ENCODE data around the gene PPP4R2.

Gene PPP4R2

DNA sequence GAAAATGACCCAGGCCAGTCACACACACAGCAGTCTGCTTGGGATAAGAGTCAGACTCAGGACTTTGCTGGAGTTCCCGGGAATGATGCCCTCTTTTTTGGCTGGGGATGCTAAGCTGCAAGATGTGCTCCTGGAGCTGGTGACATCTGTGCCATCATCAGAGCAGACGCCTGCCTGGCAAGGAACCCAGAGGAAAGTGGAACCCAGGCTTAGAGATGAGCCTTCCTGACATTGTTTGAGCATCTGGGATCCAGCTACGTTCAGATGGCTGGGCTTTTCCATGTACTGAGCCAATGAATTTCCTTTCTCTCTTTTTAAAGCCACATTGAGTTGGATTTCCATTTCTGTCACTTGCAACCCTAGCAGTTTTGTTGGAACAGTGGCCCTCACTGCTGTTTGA is 118.1 kb downstream of the PPP4R2 start:
- no peak for DNase-seq
- ChIA-PET POLR2A (no interaction called here), CTCF (interaction anchor here (1.5 kb wide), 1 partner anchor 14 kb away, joined by 4 read pairs; no protein-coding TSS in a partner anchor)
- no peaks in the 10 kb centered on the region for H3K36me3 ChIP-seq (ENCODE audit: control insufficient read depth in 4 of 4, insufficient read depth in 4 of 4, low read length in 3 of 4)
- no peak overlapping the region for H3K27ac ChIP-seq (ENCODE audit: insufficient read depth in 1 of 2, low read depth in 1 of 2, low read length in 2 of 2, poor library complexity in 1 of 2, severe bottlenecking in 2 of 2)
- 93% methylated on average over 3 of the region's 3 CpGs for WGBS (ENCODE audit: insufficient coverage)
- no peak overlapping the region for H3K4me3 ChIP-seq (ENCODE audit: control insufficient read depth in 1 of 7, extremely low read depth in 1 of 7, insufficient read depth in 4 of 7, low read depth in 2 of 7, low read length in 6 of 7)
- H3K27me3 ChIP-seq (replicated peaks in 2 of 5; ENCODE audit: control insufficient read depth in 4 of 5, insufficient read depth in 5 of 5, low read length in 4 of 5): peaks cover 0 to 2% (median 0%) of the 10 kb centered on the region in 5 experiments
- no peaks in the 10 kb centered on the region for H3K9me3 ChIP-seq (ENCODE audit: control extremely low read depth in 1 of 5, control insufficient read depth in 4 of 5, insufficient read depth in 2 of 5, low read depth in 1 of 5, low read length in 4 of 5)
- no peaks in the 10 kb centered on the region for H3K4me1 ChIP-seq (ENCODE audit: control extremely low read depth in 1 of 4, control insufficient read depth in 4 of 4, insufficient read depth in 4 of 4, low read length in 3 of 4)

DNA sequence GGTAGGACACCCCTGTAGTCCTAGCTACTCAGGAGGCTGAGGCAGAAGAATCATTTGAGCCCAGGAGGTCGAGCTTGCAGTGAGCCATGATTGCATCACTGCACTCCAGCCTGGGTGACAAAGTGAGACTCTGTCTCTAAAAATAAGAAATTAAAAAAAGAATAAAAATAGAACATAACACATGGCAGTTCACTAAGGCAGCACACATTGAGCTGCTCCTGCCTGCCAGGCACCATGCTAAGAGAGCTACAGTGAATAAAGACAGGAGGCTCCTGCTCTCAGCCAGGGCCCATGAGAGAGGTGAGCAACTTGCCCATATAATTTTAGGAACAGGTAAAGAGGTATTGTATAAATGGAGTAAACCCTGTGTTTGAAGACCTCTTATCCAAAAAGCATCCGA is 119.2 kb downstream of the PPP4R2 start:
- no peak for DNase-seq
- 100% methylated on average over 1 of the region's 2 CpGs for WGBS (ENCODE audit: insufficient coverage)

More for the DNA sequence above, 119.2 kb downstream of the PPP4R2 start:
- Histone ChIP-seq H3K27me3 (replicated peaks in 2 of 5; ENCODE audit: control insufficient read depth in 4 of 5, insufficient read depth in 5 of 5, low read length in 4 of 5) (peaks cover 0 to 2% (median 0%) of the 10 kb centered on the region in 5 experiments), H3K27ac (ENCODE audit: insufficient read depth in 1 of 2, low read depth in 1 of 2, low read length in 2 of 2, poor library complexity in 1 of 2, severe bottlenecking in 2 of 2) (no peak overlapping the region), H3K9me3 (ENCODE audit: control extremely low read depth in 1 of 5, control insufficient read depth in 4 of 5, insufficient read depth in 2 of 5, low read depth in 1 of 5, low read length in 4 of 5) (no peaks in the 10 kb centered on the region), H3K4me3 (ENCODE audit: control insufficient read depth in 1 of 7, extremely low read depth in 1 of 7, insufficient read depth in 4 of 7, low read depth in 2 of 7, low read length in 6 of 7) (no peak overlapping the region), H3K4me1 (ENCODE audit: control extremely low read depth in 1 of 4, control insufficient read depth in 4 of 4, insufficient read depth in 4 of 4, low read length in 3 of 4) (no peaks in the 10 kb centered on the region), H3K36me3 (ENCODE audit: control insufficient read depth in 4 of 4, insufficient read depth in 4 of 4, low read length in 3 of 4) (no peaks in the 10 kb centered on the region)
- ChIA-PET POLR2A (no interaction called here), CTCF (no interaction called here)

All from common myeloid progenitor, CD34-positive (primary cell).